NB4 (cell line): ENCODE measurements around the gene RAB7A.

Experiments
- DNase-seq: peaks from one replicate; pipeline ENCODE4 v3.0.0; 2010; ENCODE audit warnings: low read depth
- H3K4me3 ChIP-seq: one replicate; pipeline ENCODE4 v1.5.1; 2011; ENCODE audit warnings: mild to moderate bottlenecking, low read depth, low read length, moderate library complexity
- MYC ChIP-seq: IDR thresholded peaks from 2 replicates; pipeline ENCODE4 v1.6.1; 2011; ENCODE audit warnings: low read depth, low read length
- POLR2A ChIP-seq: IDR thresholded peaks from 2 replicates; pipeline ENCODE4 v1.6.1; 2011; ENCODE audit warnings: mild to moderate bottlenecking; ENCODE audit not compliant: insufficient read length; ENCODE audit errors: extremely low read depth
- TF ChIP-seq, protein P1 (sequence below): IDR thresholded peaks from 2 replicates; pipeline ENCODE4 v1.6.1; 2011; ENCODE audit warnings: low read depth, low read length
- TF ChIP-seq, protein P2 (sequence below): IDR thresholded peaks from one replicate; pipeline ENCODE4 v1.5.1; 2012; ENCODE audit warnings: low read depth, low read length

The RAB7A gene

GRCh38 chr3:128760042-128760441 lies 34.1 kb downstream of the RAB7A start:
- TF ChIP-seq, protein P1, sequence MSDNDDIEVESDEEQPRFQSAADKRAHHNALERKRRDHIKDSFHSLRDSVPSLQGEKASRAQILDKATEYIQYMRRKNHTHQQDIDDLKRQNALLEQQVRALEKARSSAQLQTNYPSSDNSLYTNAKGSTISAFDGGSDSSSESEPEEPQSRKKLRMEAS: no peak
- peak; percentile 5 for TF ChIP-seq POLR2A
- no peak overlapping the region for H3K4me3 ChIP-seq
- no peak for DNase-seq

- H3K4me3 ChIP-seq: no peak overlapping the region
- DNase-seq: no peak
- TF ChIP-seq MYC: no peak
- TF ChIP-seq, protein P2, sequence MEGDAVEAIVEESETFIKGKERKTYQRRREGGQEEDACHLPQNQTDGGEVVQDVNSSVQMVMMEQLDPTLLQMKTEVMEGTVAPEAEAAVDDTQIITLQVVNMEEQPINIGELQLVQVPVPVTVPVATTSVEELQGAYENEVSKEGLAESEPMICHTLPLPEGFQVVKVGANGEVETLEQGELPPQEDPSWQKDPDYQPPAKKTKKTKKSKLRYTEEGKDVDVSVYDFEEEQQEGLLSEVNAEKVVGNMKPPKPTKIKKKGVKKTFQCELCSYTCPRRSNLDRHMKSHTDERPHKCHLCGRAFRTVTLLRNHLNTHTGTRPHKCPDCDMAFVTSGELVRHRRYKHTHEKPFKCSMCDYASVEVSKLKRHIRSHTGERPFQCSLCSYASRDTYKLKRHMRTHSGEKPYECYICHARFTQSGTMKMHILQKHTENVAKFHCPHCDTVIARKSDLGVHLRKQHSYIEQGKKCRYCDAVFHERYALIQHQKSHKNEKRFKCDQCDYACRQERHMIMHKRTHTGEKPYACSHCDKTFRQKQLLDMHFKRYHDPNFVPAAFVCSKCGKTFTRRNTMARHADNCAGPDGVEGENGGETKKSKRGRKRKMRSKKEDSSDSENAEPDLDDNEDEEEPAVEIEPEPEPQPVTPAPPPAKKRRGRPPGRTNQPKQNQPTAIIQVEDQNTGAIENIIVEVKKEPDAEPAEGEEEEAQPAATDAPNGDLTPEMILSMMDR: no peak
- no peak for TF ChIP-seq POLR2A
- TF ChIP-seq, protein P1: no peak
Measured at GRCh38 chr3:128760881-128761280, 34.9 kb downstream of the RAB7A start.

GRCh38 chr3:128761392-128761791 lies 35.4 kb downstream of the RAB7A start:
- DNase-seq: no peak
- TF ChIP-seq POLR2A (no peak), MYC (no peak)
- TF ChIP-seq, protein P2: no peak
- TF ChIP-seq, protein P1: no peak
- H3K4me3 ChIP-seq: no peak overlapping the region

DNA sequence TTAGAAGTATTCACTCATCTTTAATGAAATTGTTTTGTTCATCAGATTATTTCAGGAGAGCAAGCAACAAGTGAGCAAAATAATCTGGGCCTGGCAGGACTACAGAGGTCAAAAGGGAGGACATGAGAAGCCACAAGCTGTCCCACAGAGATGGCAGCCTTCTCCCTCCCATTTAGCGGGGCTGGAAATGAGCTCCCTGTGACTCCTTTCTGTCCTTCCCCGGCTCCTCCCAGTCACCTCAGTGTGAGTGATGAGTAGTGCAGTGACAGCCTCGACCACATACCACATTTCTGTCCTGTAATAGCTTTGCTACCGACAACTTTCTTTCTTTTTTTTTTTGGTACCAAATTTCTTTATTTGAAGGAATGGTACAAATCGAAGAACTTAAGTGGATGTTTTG lies 38.0 kb downstream of the RAB7A start:
- peak; percentile 26 for DNase-seq
- H3K4me3 ChIP-seq: no peak overlapping the region
- TF ChIP-seq, protein P1: no peak
- TF ChIP-seq, protein P2: no peak
- TF ChIP-seq POLR2A (no peak), MYC (no peak)

DNA sequence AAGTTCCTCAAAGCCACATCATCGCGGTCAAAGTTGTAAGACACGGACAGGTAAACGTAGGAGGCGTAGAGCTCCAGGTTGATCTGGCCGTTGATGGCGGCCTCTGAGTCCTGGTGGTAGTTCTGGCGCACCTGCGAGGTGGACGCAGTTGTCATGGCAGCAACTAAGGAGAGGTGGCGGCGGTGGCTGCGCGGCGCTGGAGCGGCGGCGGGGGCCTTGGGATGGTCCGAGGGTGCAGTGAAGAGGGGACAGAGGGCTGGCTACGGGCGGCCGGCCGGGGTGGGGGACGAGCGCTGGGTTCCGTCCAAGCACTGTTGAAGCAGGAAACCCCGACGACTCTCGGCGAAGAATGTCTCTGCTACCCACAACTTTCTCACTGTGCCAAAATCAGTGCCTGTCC lies 38.9 kb downstream of the RAB7A start:
- H3K4me3 ChIP-seq: no peak overlapping the region
- no peak for DNase-seq
- TF ChIP-seq, protein P2: no peak
- TF ChIP-seq POLR2A (no peak), MYC (no peak)
- TF ChIP-seq, protein P1: no peak

DNA sequence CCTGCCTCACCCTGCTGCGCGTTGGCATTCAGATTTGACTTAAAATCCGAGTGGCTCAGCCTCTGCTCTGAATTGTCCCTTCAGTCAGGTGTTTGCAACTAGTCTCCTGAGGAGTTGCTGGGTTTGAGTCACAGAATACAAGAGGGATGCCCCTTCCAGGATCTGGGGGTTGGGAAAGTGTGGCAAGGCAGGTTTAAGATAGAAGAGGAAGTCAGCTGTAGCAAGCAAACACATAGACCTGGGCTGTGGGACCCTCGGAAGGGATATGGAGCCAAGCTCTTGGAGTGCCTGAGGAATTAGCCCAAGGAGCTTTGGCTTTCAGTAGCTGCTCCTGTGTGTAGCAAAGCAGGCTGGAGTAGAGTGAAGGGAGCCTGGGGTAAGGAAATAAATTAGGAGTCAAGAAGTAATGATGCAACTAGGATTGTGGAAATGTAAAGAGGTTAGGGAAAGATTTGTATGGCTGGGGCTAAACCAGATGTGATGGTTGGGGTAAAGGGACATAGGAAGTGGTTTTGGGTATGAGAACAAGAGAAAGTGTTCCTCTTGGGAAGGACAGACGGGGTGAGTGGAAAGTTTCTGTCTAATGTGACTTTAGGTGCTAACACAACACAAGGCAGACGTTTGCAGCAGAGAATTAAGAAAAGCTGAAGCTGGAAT lies 41.2 kb downstream of the RAB7A start:
- TF ChIP-seq POLR2A: no peak
- TF ChIP-seq, protein P2: no peak
- TF ChIP-seq MYC: no peak
- TF ChIP-seq, protein P1: no peak
- DNase-seq: peak; percentile 34
- no peak overlapping the region for H3K4me3 ChIP-seq
